Pons (tissue), 1 donor: ENCODE measurements around the gene PRSS38.

Experiments
- DNase-seq: peaks from one replicate; pipeline ENCODE4 v3.0.0-alpha.2; 2016; ENCODE audit warnings: low spot score

Gene PRSS38

GRCh38 chr1:227779021-227779441 lies 36.4 kb upstream of the PRSS38 start:
- DNase-seq: no peak

DNA sequence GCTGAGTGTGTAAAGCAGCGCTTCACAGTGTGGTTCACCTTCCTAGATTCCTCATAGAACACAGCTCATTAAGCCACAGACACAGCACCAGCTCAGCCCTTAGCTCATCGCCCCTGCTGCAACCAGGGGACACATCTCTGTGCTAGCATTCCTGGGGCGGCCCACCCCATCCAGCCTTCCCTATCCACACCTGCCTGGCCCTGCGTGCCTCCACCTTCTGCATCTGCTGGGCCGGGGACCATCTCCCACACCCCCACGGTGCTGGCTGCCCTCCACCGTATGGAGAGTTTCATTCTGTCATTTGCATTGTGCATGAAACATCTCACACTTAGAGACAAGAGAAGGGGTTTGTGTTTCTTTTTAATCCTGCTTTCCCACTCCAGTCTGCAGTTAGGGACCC lies 35.8 kb upstream of the PRSS38 start:
- no peak for DNase-seq

DNA sequence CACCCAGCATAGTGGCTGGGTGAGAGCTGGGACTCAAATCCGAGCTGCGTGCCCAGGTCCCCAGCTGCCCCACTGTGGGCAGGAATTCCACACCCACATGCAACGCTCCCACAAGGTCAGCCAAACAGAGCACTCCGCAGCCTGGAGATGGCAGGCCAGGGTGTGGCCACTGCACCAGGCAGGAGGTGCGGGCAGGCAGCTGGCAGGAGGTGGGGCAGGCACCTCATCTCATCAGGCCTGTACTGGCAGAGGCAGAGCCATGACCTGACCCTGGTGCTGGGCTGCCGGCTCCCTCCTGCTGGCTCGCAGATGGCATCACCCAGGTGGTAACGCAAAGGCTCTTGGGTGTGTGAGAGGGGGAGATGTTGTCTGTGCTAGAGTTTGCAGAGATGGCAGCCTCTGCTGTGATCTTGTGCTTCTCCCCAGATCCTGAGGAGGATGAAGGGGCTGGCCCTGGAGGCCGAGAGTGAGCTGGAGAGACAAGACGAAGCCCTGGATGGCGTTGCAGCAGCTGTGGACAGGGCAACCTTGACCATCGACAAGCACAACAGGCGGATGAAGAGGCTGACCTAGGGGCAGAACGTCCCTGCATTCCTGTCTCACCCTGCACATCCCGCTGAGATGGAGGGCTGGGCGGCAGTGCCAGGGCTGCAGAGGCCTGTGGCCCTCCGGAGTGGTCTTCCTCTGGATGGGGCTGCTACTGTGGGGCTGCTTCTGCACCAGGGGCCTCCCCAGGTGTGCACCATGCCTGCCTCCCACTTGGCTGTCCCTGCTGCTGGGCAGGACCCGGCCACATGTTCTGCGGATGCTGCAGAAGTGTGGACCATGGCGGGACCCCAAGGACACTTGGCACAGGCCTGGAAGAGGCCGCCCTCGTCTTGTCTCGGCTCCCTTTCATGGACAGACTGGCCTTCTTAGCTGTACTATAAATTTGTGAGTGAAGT lies 35.1 kb upstream of the PRSS38 start:
- DNase-seq: no peak

DNA sequence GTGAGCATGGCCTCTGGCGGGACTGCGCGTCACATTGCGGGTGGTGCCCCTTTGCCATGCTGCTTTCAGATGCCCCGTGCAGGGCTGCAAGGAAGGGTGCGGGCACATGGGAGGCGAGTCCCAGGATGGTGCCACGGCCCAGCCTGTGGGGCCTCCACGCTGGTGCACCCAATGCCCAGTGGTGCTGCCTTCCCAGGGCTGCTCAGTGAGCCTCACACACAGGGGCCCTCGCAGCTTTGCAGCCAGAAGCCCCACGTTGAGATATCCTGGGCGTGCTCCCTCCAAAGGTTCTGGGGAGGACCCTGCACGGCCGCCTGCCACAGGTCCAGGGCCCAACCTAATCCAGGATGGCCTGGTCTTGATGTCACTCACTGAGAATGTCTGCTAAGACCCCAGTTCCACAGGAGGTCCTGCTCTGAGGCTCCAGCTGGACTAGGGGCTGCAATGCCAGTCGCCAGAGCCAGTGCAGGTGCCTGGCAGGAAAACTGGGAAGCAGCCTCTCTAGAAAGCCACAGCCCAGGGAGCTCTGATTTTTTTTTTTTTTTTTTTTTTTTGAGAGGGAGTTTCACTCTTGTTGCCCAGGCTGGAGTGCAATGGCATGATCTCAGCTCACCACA lies 34.1 kb upstream of the PRSS38 start:
- no peak for DNase-seq

GRCh38 chr1:227782226-227782625 lies 33.2 kb upstream of the PRSS38 start:
- no peak for DNase-seq

DNA sequence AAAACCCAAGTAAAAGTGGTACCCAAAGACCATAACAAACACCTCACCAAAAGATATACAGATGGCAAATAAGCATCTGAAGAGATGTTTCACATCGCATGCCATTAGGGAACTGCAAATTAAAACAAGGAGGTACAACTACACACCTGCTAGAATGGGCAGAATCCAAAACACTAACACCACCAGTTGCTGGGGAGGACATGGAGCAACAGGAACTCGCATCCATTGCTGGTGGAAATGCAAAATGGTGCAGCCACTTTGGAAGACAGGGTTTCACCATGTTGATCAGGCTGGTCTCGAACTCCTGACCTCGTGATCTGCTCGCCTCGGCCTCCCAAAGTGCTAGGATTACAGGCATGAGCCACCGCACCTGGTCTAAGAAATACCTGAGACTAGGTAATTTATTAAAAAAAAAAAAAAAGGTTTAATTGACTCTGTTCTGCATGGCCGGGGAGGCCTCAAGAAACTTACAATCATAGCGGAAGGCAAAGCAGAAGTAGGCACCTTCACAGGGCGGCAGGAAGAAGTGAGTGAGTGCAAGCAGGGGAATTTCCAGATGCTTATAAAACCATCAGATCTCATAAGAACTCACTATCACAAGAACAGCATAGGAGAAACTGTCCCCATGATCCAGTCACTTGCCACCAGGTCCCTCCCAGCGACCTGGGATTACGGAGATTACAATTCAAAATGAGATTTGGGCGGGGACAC lies 30.2 kb upstream of the PRSS38 start:
- DNase-seq: no peak

GRCh38 chr1:227785805-227786671 lies 29.4 kb upstream of the PRSS38 start:
- no peak for DNase-seq

GRCh38 chr1:227786673-227787512 lies 28.6 kb upstream of the PRSS38 start:
- no peak for DNase-seq

DNA sequence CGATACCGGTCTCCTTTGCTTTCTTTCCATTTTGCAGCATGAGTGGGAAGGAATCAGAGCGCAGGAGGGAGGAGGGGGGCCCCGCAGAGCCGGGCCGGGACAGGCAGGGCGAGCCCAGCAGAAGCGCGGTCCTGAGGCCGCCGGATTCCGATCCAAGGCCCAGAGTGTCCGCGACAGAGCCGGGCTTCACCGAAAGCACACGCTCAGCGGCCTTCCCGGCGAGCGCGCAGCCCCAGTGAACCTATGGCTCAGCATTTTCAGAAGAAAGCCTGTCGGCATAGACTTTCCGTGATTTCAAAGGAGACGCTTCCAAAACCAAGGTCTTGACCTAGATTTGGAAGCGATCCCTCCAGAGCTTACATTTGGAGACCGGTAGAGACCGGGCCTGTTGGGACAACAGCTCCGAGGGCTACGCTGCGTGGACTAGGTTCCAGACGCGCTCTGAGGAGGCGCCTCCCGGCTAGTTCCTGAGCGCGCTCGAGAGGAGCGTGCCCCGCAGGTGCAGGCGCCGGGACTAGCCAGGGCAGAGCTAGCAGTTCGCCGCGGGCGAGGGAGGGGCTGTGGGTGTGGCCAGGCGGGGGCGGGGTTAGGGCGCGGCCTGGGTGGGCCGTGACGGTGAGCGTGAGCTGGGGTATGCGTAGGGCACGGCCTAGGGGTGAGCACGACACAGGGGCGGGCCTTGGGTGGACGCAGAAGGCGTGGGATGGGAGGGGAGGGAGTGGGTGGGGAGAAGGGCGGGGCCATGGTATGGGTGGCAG lies 27.8 kb upstream of the PRSS38 start:
- DNase-seq: peak; percentile 59

DNA sequence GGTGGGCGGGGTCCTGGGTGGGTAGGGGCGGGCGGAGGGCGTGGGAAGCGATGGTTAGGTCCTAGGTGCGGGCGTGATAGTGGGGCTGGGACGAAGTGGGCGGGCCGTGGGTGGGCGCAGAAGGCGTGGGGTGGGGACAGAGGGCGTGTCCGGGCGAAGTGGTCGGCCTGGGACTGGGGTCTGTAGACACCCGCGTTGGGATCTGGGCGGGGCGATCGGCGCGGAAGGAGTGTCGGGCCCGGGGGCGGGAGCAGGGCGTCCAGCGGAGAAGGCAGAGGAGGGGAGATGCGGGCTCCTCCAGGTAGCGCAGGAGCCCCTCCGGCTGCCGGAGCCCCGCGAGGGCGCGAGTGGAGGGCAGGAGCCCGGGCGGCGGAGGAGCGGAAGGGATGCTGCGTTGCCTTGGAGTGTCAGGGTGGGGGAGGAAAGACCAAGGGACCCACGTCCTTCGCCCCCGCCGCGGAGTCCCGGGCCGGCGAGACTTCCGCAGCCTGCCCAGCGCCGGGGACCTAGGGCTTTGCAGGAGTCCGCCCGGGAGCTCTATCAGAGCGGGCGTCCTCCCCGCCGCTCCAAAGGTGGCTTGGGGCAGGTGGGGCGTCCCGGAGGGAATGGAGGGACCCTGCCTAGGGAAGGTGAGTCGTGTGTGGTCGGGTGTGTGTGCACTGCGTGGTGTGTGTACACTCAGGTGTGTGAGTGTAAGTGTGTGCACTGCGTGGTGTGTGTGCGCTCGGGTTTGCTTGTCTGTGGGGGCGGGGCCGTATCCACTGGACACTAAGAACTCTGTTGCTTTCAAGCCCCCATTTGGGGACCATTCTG lies 27.0 kb upstream of the PRSS38 start:
- no peak for DNase-seq

DNA sequence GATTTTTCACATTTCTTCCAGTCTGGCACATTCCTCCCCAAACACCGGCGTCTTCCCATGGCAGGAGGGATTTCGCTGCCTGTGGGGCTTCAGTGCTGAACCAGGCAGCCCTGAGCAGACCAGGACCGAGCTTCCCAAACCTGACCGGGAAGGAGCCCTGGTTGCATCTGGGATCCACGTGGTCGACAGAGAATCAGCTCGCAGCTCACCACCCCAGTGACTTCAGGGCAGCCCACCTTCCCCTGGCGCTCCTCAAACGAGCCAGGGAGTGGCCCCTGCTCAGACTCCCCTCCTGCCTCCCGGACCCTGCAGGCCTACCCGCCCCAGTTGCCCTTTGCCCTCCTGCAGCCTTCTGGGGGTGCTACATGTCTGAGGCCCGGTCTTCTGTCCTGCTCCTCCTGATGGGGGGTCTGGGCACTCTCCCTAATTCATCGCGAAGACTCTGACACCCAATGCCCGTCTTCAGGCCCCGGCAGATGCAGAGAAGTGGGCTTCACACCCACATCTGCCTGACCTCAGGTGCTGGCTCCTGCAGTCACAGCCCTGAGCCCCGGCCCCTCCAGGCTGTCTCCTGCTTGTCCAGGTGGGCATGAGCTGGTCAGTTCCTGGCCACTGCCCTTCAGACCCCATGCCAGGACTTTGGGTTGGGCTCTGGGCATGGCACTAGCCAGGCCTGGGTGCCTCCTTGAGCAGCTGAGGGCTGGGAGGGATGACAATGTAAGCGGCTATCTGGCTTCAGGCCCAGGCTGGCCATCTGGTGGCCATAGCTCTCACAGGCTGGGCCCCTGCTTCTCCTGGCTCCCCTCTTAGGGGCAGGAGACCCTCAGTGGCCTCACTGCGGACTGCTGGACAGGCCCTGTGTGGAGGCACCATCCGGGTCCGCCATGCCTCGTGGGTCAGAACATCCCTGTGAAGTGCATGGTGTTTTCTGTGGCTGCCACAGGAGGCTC lies 26.1 kb upstream of the PRSS38 start:
- DNase-seq: no peak

- DNase-seq: no peak
These were observed 25.5 kb upstream of the PRSS38 start for GRCh38 chr1:227790034-227790400.

GRCh38 chr1:227790868-227791267 lies 24.6 kb upstream of the PRSS38 start:
- no peak for DNase-seq

DNA sequence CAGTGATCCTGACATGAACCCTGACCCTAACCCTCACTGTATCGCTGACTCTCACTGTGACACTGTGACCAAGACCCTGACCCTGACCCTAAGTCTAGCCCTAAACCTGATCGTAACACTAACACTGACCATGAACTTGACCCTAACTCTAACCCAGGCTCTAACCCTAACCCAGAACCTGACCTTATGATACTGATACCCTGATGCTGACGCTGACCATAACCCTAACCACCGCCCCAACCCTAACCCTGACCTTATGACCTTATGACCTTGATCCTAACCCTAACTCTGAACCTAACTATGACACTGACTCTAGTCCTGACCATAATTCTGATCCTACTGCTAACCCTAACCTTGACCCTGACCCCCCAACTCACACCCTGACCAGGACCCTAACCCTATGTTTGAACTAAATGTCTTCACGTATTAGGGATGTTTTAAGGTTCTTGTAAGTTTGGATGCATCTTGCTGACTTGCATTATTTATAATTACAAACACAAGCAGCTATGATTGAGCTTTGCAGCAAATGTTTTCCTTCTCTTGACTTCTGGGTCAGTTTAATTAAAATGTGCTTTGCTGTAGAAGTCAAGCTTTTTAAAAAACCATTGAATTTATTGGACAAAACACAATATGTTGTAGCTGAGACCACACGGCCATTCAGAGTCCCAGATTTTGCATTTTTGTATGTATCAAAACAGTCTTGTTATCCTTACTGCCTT lies 23.9 kb upstream of the PRSS38 start:
- DNase-seq: no peak

- no peak for DNase-seq
These were observed 23.0 kb upstream of the PRSS38 start for GRCh38 chr1:227792216-227793078.
